PC-3 (cell line): Measurements from ENCODE around the gene TCF12. TPM values are rescaled to one million over a fixed set of nuclear protein-coding genes. Genes with fewer than 3 reads are reported as not detected.

Experiments
- ATAC-seq: fragments of 200-7000 bp; cut with Tn5 transposase; 2 replicates; pipeline ENCODE4 v1.9.1; 2020; ENCODE audit warnings: mild to moderate bottlenecking, moderate library complexity
- BruUV-seq: library from RNA; stranded (reverse); fragments of 400-500 nt; replicated peaks from 2 replicates; lab custom pipeline; 2021; lab: Mats Ljungman, UMichigan
- CTCF ChIA-PET: fragments of 300-600 bp; sonication (Branson Sonifier 250); formaldehyde crosslinking; loops from one replicate; lab custom pipeline; 2022; ENCODE audit warnings: antibody characterized with exemption; lab: Charles Lee
- POLR2A ChIA-PET: fragments of 300-600 bp; sonication (Branson Sonifier 250); formaldehyde crosslinking; loops from one replicate; lab custom pipeline; 2022; ENCODE audit warnings: antibody characterized with exemption; ENCODE audit not compliant: unreplicated experiment; lab: Charles Lee
- DNase-seq: peaks from one replicate; pipeline ENCODE4 v3.0.0-alpha.2; 2015
- H2AFZ ChIP-seq: fragments of 300-600 bp; sonication (generic); 2 replicates; pipeline ENCODE4 v1.6.0; 2016; ENCODE audit warnings: antibody characterized with exemption, low read length
- H3F3A ChIP-seq: fragments of 300-600 bp; sonication (generic); one replicate; pipeline ENCODE4 v1.6.0; 2017; ENCODE audit warnings: antibody characterized with exemption, low read length, control low read depth, mild to moderate bottlenecking; ENCODE audit not compliant: unreplicated experiment
- H3K27ac ChIP-seq: fragments of 300-600 bp; sonication (generic); 2 replicates; pipeline ENCODE4 v1.5.1; 2016; ENCODE audit warnings: mild to moderate bottlenecking, low read length
- H3K27me3 ChIP-seq: fragments of 300-600 bp; sonication (generic); 2 replicates; pipeline ENCODE4 v1.6.1; 2016; ENCODE audit warnings: low read length, mixed read lengths
- H3K36me3 ChIP-seq: fragments of 300-600 bp; sonication (generic); 2 replicates; pipeline ENCODE4 v1.6.1; 2016; ENCODE audit warnings: low read depth, mixed run types, low read length, mixed read lengths
- H3K4me1 ChIP-seq: fragments of 300-600 bp; sonication (generic); 2 replicates; pipeline ENCODE4 v1.5.1; 2016; ENCODE audit warnings: low read length; ENCODE audit not compliant: insufficient read depth
- H3K4me2 ChIP-seq: fragments of 300-600 bp; sonication (generic); 2 replicates; pipeline ENCODE4 v1.6.0; 2016; ENCODE audit warnings: low read length
- H3K4me3 ChIP-seq: fragments of 300-600 bp; sonication (generic); 2 replicates; pipeline ENCODE4 v1.5.1; 2016; ENCODE audit warnings: mild to moderate bottlenecking, low read length, mixed read lengths
- H3K79me2 ChIP-seq: fragments of 300-600 bp; sonication (generic); 2 replicates; pipeline ENCODE4 v1.6.1; 2017; ENCODE audit warnings: low read length, mixed read lengths
- H3K9ac ChIP-seq: fragments of 300-600 bp; sonication (generic); 2 replicates; pipeline ENCODE4 v1.6.0; 2016; ENCODE audit warnings: mild to moderate bottlenecking, low read length
- H3K9me2 ChIP-seq: fragments of 300-600 bp; sonication (generic); replicated peaks from 2 replicates; pipeline ENCODE4 v1.6.1; 2016; ENCODE audit warnings: mixed run types, low read length, mixed read lengths
- H3K9me3 ChIP-seq: fragments of 300-600 bp; sonication (generic); 2 replicates; pipeline ENCODE4 v1.6.1; 2016; ENCODE audit warnings: low read length, mixed read lengths
- H4K20me1 ChIP-seq: fragments of 300-600 bp; sonication (generic); 2 replicates; pipeline ENCODE4 v1.6.1; 2016; ENCODE audit warnings: low read length, mixed read lengths
- EZH2 ChIP-seq: fragments of 300-600 bp; sonication (generic); IDR thresholded peaks from one replicate; pipeline ENCODE4 v1.6.1; 2017; ENCODE audit warnings: antibody characterized with exemption, mild to moderate bottlenecking, low read length; ENCODE audit not compliant: unreplicated experiment
- EZH2phosphoT487 ChIP-seq: fragments of 300-600 bp; sonication (generic); IDR thresholded peaks from 2 replicates; pipeline ENCODE4 v1.6.1; 2018; ENCODE audit warnings: mild to moderate bottlenecking, antibody characterized with exemption, low read length, borderline replicate concordance
- intact Hi-C: fragments of 100-400 bp; cut with micrococcal nuclease; formaldehyde crosslinking; loops from 2 replicates; pipeline ENCODE4 v1.9.0; 2023
- total RNA-seq: library from RNA; depleted of rRNA; stranded (reverse); fragments of >200 nt; gene quantifications from 2 replicates; pipeline ENCODE4 v1.2.3, GENCODE V29; 2014
- TF ChIP-seq, protein P1 (sequence below): fragments of 300-600 bp; sonication (generic); conservative IDR thresholded peaks from 2 replicates; pipeline ENCODE4 v1.5.1; 2017; ENCODE audit warnings: antibody characterized with exemption, low read depth, mild to moderate bottlenecking, low read length

The TCF12 gene
- total RNA-seq, 1 experiment from 2014 or later = 103 TPM

DNA sequence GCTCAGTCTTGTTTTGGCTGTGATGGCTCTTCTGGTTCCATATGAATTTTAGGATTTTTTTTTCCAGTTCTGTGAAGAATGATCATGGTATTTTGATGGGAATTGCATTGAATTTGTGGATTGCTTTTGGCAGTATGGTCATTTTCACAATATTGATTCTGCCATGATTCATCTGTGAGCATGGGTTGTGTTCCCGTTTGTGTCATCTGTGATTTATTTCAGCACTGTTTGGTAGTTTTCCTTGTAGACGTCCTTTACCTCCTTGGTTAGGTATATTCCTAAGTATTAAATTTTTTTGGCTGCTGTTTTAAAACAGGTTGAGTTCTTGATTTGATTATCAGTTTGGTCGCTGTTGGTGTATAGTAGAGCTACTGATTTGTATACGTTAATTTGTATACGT lies 18.5 kb downstream of the TCF12 start:
- Histone ChIP-seq H4K20me1 (no peaks in the 10 kb centered on the region), H3K9ac (no peak overlapping the region)
- BruUV-seq = no TSS peak

DNA sequence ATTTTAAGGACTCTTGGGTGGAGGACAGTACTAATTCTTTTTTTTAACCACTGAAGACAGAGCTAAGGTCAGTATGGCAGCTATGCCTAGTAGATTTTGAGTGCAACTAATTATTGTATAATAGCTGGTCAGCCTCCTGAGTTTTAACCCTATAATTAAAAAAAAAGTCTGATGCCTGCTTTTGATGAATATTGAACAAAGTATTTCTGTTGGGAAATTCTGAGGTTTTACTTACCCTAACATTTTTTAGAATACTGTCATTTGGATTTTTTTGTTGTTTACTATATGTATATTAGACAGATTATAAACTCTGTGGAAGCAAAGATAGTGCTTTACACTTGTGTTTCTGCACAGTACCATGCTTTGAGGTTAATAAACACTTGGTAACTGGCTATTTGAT lies 20.8 kb downstream of the TCF12 start:
- H3K27ac ChIP-seq = no peak overlapping the region
- H3K9me3 ChIP-seq = no peaks in the 10 kb centered on the region
- intact Hi-C loops = no loop called here
- ATAC-seq = no peak
- POLR2A ChIA-PET = no interaction called here
- no peak for DNase-seq
- no TSS peak for BruUV-seq
- H3K9ac ChIP-seq = no peak overlapping the region
- H3K79me2 ChIP-seq = peaks cover 87% of the 10 kb centered on the region
- no peak overlapping the region for H3K4me2 ChIP-seq
- CTCF ChIA-PET = no interaction called here
- H2AFZ ChIP-seq = no peak overlapping the region
- H4K20me1 ChIP-seq = 0 out of 2 replicates have a peak, but pooled peaks cover 8% of the 10 kb centered on the region
- H3F3A ChIP-seq = no peaks in the 10 kb centered on the region
- H3K27me3 ChIP-seq = no peaks in the 10 kb centered on the region
- H3K4me3 ChIP-seq = no peak overlapping the region
- H3K4me1 ChIP-seq = peaks cover 17% of the 10 kb centered on the region
- no peaks in the 10 kb centered on the region; the same call in 1 of the 2 replicates for H3K36me3 ChIP-seq
- TF ChIP-seq EZH2 (no peak), EZH2phosphoT487 (no peak)
- TF ChIP-seq, protein P1, sequence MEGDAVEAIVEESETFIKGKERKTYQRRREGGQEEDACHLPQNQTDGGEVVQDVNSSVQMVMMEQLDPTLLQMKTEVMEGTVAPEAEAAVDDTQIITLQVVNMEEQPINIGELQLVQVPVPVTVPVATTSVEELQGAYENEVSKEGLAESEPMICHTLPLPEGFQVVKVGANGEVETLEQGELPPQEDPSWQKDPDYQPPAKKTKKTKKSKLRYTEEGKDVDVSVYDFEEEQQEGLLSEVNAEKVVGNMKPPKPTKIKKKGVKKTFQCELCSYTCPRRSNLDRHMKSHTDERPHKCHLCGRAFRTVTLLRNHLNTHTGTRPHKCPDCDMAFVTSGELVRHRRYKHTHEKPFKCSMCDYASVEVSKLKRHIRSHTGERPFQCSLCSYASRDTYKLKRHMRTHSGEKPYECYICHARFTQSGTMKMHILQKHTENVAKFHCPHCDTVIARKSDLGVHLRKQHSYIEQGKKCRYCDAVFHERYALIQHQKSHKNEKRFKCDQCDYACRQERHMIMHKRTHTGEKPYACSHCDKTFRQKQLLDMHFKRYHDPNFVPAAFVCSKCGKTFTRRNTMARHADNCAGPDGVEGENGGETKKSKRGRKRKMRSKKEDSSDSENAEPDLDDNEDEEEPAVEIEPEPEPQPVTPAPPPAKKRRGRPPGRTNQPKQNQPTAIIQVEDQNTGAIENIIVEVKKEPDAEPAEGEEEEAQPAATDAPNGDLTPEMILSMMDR = no peak
- H3K9me2 ChIP-seq = no peaks in the 10 kb centered on the region

More for the DNA sequence above, 18.5 kb downstream of the TCF12 start:
- H3K27ac ChIP-seq = peak overlapping the region; percentile 63
- intact Hi-C loops = no loop called here
- ChIA-PET POLR2A (no interaction called here), CTCF (no interaction called here)
- H3K27me3 ChIP-seq = no peaks in the 10 kb centered on the region
- peak; percentile 74 for DNase-seq
- TF ChIP-seq EZH2phosphoT487 (no peak), EZH2 (no peak)
- TF ChIP-seq, protein P1 = no peak
- no peaks in the 10 kb centered on the region for H3K9me3 ChIP-seq
- H3K79me2 ChIP-seq = peaks cover 80% of the 10 kb centered on the region
- peaks cover 2% of the 10 kb centered on the region; the same call in 1 of the 2 replicates for H3K36me3 ChIP-seq
- H3K9me2 ChIP-seq = no peaks in the 10 kb centered on the region
- H3F3A ChIP-seq = no peaks in the 10 kb centered on the region
- H3K4me2 ChIP-seq = peak overlapping the region; percentile 58
- no peak overlapping the region for H2AFZ ChIP-seq
- peaks cover 26% of the 10 kb centered on the region for H3K4me1 ChIP-seq
- no peak overlapping the region for H3K4me3 ChIP-seq
- ATAC-seq = peak; percentile 90

DNA sequence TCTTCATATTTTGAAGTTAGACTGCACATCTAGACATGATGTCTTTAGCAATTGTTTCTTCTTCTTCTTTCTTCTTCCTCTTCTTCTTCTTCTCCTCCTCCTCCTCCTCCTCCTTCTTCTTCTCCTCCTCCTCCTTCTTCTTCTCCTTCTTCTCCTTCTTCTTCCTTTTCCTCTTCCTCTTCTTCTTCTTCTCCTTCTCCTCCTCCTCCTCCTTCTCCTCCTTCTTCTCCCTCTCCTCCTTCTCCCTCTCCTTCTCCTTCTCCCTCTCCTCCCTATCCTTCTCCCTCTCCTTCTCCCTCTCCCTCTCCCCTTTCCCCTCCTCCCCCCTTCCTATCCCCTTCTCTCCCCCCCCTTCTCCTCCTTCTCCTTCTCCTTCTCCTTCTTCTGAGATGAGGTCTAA lies 21.9 kb downstream of the TCF12 start:
- H4K20me1 ChIP-seq = 0 out of 2 replicates have a peak, but pooled peaks cover 8% of the 10 kb centered on the region
- no peak overlapping the region for H3K4me3 ChIP-seq
- peaks cover 86% of the 10 kb centered on the region for H3K79me2 ChIP-seq
- ATAC-seq (no peak), DNase-seq (no peak)
- H3K4me2 ChIP-seq = no peak overlapping the region
- H3K27ac ChIP-seq = no peak overlapping the region
- no peak for TF ChIP-seq EZH2phosphoT487
- TF ChIP-seq, protein P1 = no peak
- no peak for TF ChIP-seq EZH2
- no peaks in the 10 kb centered on the region; the same call in 1 of the 2 replicates for H3K36me3 ChIP-seq
- intact Hi-C loops = no loop called here
- no peaks in the 10 kb centered on the region for H3K27me3 ChIP-seq
- H3K9me3 ChIP-seq = no peaks in the 10 kb centered on the region
- no peaks in the 10 kb centered on the region for H3K9me2 ChIP-seq
- ChIA-PET POLR2A (no interaction called here), CTCF (no interaction called here)
- H2AFZ ChIP-seq = no peak overlapping the region
- no peak overlapping the region for H3K9ac ChIP-seq
- H3F3A ChIP-seq = no peaks in the 10 kb centered on the region
- H3K4me1 ChIP-seq = peaks cover 21% of the 10 kb centered on the region
- BruUV-seq = no TSS peak
